Eye (tissue), 1 donor: ENCODE measurements around the gene RALGDS.

ENCODE experiments used
- DNase-seq: peaks from one replicate; pipeline ENCODE4 v3.0.0-alpha.2; 2015

The RALGDS gene

DNA sequence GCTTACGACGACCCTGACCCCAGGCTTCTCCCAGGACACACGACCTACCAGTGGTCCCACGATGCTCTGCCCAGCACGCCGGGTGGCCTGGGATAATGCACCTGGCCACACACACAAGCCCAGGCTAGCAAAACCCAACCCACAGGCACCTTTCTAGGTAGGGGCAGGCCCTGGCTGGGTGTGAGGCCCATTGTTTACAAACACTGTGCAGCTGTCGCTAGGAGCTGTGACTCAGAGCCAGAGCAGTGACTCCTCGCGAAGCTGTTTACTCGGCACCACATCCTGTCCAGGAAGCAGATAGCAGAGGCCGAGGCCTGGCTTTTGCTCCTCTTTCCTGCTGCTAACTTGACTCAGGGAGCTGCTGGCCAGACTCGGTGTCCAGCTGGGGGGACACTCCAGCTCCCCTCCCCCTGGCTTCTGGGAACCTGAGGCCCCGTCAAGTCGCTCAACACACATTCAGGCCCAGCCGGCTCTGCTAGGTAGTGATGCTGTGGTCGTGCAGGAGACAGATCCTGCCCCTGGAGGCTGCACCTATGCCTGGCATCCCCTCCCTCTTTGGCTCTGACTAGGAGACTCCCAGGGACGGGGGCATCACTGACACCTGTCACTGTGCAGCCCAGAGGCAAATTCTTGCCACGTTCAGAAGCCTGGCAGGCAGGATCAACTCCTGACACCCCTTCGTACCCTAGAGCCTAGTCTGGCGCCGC, 12.8 kb upstream of the RALGDS start:
- DNase-seq = peak; percentile 85

DNA sequence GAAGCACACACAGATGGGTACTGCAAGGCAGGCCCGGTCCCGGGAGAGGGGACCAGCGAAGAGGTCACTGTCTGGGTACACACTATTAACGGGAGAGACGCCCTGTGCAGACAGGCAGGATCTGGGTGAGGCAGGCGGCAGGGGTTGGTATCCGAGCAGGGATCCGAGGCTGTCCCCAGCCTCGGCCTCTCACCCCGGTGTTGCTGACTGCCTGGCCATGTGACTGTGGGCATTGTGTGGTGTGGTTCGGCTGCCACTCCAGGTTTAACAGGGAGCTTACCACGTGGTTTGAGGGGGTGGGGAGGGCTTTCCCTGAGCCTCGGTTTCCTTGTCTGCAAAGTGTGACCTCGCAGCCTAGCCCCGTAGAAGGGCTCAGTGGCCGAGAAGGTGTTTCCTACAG, 11.1 kb upstream of the RALGDS start:
- DNase-seq = no peak

DNA sequence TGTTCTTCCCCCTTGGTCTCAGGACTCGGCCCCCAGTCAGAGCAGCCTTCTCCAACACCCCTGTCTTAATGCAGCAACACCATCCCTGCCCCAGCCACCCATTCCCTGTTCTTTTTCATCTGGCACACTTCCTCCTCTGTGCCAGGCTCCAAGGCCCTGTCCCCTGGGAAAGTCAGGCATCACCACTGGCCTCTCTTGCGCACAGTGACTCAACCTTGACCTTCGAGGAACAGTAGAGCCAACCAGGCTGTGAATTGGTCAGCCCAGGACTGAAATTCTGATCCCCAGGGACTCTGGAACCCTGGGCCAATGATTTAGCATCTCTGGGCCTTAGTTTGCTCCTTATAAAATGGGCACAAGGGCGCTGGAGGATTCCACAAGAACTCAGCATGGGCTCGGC, 10.5 kb upstream of the RALGDS start:
- DNase-seq = no peak

DNA sequence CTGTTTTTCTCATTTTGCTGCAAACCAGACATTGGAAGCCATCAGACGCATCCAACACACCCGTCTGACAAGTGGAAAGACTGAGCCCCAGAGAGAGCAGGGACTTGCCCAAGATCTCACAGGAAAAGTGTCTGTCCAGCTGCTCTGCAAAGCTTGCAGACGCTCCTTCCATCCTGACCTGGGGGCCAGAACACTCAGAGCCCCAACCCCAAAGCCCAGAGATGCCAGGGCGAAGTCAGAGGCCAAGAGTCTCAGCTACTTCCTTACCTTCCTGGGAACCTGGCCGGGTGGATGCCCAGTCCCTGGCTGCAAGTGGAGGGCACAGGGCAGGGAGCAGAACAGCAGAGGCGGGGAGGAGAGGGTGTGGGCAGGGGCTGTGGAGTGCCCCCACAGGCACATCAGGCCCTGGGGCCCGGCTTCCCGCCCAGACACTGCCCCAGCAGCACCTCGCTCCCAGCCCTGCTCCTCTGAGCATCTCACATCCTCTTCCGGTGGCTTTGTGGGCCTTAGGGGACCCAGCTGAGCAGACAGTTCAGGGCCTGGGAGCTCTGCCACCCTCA, 9.7 kb upstream of the RALGDS start:
- no peak for DNase-seq

DNA sequence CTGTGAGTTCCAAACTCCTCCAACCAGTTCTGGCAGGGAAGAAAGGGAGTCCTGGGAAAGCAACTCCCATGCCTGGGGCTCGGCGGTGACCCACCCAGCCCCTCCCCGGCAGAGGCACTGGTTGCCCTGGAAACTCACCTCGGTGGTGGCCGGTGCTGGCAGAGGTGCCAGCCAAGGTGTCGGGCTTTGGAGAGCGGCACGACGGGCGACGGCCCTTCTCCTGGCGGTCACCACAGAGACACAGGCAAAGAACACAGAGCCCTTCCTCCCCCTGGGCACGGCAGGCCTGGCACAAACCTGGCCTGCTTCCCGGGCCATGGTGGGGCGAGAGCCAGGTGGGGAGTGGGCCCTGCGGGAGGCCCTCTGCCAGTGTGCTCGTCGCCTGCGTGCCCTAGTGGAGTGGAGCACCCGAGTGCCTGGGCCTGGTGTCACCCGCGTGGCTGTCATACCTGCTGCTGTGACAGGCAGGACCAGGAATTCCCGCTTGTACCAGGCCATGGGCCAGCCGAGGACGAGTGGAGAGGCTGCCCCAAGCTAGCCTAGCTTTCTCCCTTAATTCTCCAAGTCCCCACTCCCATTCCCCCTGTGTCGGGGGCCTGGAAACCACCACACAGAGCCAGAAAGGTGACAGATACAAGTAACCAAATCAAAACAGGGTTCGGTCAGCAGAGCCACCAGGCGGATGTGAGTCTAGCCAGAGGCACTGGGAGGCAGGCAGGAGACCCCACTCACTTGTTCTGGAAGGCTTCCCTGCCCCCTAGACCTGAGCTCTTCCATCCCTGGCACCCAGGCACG, 8.2 kb upstream of the RALGDS start:
- DNase-seq = no peak

DNA sequence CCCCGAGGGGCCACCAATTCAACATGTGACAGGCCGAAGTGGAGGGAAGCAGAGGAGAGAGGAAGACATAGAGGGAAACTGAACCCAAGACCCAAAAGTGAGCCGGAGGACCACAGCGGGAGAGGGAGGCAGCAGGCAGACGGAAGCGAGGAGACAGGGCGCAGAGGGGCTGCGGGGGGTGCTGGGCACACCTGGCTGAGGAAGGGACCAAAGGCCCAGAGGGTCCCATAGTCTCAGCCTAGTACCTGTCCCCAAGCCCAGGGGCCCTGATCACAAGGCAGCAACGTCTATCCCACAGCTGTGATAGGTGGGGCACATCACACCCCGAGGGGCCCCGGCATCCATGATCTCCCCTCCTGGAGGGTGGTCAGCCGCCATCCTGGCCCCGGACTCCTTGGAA, 7.1 kb upstream of the RALGDS start:
- DNase-seq = no peak

DNA sequence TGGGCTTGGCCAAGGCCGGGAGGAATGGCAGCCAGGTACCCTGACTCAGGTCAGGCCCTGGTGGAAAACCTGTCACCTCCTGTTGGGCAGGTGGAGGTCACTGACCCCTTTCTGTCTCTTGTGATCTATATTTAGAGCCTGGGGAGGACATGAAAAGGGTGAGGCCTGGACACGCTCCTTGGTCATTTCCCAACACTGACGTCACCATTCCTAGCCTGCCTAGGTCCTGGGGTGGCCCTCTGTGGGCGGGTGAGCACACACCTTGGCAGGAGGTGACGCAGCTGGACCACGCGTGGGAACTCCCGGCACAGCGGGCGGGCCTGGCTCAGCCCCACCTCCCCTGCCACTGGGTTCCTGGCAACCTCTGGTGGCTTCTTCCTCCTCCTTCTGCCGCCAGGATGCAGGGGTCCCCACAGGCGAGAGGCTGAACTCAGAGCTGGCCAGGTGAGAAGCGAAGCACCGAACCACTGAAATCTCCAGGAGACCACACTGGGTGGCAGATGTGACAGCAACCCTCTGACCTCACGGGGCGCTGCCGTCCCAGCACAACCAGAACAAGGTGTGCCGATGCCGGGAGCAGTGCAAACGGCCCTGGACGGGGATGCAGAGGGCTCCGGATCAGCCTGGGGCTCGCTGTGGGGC, 6.4 kb upstream of the RALGDS start:
- no peak for DNase-seq

DNA sequence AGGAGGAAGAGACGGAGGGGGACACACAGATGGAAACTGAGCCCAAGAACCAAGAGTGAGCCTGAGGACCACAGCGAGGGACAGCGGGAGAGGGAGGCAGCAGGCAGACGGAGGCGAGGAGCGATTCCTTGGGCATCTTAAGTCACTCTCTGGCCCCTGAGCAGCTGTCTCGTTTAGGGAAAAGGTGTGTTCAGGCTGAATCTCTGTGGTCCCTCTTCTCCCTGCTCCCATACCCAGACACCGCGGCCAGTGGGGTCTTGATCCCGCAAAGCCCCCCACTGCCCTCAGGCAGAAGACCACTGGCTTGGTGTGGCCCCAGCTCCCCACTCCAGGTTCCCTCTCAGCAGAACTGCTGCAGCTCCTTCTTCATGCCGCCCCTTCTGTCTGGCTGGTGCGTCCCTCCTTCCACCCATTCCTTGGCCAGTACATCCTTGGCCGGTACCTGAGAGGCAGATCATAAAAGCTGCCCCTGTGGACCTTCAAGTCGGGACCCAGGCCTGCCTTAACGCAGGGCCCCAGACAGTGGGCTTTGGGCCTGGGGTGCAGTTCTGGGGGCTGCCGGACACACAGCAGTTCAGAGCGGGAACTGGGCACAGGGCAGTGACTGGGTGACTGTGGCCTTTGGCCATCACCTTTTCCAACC, 5.8 kb upstream of the RALGDS start:
- no peak for DNase-seq

DNA sequence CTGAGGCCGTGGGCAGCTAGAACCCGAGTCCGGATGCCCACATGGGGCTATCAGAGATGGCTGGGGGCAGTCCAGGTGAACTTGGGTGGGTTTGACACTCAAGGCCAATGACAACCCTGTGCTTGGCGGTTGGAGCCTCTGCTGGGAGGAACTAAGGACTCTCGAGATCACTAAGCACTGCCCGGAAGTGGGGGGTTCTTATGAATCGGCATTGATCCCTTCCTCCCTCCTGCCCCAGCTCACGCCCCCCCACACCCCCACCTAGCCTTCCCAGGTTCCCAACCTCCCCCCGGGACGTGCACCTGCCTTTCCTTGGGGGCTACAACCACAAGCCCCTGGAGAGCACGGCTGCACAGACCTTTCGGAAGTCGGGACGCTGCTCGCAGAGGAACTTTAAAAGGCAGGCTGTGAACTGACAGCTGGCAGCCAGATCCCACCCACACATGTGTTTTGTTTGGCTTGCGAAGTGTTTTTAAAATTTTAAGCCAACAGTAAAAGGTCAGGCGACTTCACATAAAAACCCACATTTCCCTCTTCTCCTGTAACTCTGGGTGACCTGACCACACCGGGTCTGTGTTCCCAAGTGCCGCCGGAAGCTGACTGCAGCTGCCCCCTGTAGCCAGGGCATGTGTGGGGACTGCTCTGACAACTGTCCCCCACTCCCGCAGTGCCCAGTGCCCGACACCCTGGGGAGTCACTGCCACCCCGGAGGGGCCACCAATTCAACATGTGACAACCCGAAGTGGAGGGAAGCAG, 5.1 kb upstream of the RALGDS start:
- DNase-seq = peak; percentile 54

DNA sequence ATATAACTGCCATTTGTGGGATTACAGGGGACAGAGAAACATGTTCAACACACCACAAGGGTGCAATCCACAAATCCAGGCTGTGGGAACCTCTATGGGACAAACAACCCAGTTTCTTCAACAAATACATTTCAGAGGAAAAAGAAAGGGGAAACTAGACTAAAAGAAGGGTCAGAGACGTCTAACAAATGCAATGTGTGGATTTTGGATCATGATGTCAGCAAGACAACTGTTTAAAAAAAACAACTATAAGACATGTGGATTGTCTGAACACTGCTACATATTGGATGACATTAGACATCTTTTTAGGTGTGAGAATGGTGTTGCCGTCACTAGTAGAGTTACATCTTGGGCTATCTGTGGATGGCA, 3.9 kb upstream of the RALGDS start:
- no peak for DNase-seq

DNA sequence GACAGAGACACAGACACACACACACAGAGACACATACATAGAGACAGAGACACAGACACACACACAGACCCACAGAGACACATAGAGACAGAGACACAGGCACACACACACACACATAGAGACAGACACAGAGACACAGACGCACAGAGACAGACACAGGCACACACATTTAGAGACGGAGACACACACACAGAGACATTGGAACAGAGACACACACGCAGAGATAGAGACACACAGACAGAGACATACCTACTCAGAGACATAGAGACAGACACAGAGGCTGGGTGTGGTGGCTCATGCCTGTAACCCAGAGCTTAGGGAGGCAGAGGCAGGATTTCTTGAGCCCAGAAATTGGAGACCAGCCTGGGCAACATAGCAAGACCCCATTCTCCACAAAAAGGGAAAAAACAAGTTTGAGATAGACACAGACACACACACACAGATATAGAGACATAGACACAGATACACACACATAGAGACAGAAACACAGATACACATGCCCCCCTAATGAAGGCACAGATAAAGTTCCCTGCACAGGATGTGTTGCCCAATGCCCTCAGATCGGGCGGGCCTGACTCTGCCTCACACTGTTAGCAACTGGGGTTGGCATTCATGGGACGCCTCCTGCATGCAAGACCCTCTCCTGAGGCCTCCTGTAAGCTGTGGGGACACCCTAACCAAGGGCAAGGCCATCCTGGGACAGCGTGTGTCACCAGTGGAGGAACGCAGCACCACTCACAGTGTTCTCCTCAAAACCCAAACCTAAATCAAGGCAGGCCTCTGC, 3.3 kb upstream of the RALGDS start:
- DNase-seq = no peak

DNA sequence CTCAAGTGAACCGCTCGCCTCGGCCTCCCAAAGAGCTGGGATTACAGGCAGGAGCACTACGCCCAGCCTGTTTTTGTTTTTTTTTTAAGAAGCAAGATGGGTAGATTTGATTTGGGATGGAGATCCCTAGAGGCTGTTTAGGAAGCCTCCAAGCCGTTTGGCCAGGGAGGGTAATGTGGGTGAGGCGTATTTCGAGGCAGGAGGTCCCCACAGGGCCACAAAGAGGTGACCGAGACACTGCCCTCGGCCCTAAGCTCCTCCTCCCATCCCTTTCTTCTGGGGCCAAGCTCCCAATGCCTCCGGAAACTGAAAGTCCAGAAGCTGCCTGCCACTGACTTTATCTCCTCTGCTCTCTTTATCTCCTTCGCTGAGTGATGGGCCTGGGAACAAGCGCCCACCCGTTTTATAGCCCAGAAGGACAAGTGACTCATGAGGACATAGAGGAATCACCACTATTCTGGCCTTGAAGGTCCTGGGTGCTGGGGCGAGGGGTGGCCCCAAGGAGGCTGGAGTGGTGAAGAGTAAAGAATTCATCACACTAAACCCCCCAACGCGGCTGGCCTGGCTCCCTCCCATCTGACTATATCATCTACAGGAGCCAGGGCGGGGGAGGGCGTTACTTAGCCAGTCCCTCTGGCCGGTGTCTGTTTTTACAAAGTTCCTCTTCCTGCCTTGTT, 2.0 kb upstream of the RALGDS start:
- peak; percentile 16 for DNase-seq

DNA sequence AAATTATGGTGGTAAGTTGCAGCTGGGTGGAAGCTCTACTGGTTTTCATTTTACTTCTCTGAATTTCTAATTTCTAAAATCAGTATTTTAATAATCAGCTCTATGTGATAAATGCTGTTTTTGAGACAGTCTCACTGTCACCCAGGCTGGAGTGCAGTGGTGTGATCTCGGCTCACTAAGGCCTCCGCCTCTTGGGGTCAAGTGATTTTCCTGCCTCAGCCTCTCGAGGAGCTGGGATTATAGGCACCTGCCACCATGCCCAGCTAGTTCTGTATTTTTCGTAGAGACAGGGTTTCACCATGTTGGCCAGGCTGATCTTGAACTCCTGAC, 1.5 kb upstream of the RALGDS start:
- DNase-seq = no peak

DNA sequence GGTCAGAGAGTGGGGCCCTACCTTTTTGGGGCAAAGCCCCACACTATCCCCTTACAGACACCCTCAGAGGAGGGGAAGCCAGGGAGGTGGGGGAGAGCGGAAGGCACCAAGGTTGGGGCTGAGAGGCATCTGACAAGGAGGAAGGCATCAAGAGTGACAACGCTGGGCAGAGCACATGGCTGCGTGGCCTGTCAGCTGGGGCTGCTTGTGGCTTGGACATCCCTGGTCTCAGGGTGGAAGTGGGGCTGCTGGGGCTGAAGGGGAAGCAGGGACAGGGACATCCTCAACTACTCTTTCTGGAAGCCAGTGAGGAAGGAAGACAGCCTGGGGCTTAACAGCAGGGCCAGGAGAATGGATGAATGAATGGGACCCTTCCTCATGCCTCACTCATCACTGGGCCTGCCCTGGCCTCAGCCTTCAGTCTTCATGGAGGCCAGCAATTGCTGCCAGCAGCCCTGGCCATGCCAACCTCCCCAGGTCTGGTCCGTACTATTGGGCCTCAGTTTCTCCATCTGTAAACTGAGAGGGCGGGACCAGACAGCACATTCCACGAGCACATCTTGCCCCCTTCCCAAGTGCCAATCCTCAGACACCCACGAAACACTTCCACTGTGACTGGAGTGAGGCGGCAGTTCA, 993 bp upstream of the RALGDS start:
- DNase-seq = peak; percentile 29

DNA sequence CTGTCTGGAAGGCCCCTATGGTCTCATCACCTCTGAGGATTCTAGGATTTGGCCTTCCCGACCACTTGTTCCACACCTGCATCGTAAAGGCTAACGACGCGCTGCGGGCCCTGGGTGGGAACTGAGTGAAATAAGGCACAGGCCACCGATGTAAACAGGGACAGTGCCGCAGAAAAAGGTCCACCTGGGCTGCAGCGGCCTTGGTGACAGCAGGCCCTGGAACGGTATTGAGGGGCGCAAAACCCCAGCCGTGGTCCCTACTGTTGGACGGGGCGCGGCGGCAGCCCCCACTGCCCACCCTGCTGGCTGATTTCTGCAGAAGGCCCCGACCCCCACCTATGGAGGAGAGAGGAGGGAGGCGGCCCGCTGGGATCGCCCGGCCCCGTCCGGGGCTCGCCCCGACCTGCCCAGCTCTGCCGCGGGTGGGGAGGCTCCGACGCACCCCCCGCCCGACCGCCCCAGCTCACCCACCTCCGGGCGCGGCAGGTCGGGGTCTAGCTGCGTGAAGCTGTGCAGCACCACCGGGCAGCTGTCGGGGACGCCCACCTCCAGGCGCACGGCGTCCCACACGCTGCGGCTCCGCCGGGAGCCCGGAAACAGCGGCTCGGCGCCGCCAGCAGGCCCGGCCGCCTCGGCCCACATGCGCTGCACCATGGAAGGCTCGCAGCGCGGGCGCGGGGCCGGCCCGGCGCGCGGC, 391 bp downstream of the RALGDS start:
- peak; percentile 71 for DNase-seq

DNA sequence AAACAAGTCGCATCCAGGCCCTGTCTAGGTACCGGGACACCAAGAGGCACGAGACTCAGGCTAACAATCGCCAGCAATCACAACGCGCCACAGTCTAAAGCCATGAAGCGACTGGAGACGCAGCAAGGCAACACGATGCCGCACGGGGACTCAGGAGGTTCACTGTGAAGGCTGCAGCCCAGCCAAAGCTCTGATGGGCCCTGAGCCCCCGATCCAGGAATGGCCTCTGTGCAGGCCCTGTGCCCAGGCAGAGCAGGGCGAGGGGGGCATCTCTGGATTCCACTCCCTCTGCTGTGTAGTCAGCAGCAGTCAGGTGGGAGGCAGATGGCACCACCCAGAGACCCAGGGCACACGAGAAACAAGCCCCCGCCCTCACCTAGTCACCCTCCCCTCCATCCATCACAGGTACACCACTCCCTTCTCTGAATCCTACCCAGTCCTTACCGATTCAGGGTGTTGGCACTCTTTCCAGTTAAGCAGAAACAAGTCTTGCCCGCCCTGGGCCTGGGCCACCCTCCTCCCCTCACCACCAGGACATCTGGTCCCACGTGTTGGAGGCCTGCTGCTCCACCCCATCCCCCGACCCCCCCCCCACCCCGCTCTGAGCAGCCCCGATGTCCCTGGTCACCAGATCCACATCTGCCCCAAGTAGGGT, 1.1 kb downstream of the RALGDS start:
- no peak for DNase-seq

DNA sequence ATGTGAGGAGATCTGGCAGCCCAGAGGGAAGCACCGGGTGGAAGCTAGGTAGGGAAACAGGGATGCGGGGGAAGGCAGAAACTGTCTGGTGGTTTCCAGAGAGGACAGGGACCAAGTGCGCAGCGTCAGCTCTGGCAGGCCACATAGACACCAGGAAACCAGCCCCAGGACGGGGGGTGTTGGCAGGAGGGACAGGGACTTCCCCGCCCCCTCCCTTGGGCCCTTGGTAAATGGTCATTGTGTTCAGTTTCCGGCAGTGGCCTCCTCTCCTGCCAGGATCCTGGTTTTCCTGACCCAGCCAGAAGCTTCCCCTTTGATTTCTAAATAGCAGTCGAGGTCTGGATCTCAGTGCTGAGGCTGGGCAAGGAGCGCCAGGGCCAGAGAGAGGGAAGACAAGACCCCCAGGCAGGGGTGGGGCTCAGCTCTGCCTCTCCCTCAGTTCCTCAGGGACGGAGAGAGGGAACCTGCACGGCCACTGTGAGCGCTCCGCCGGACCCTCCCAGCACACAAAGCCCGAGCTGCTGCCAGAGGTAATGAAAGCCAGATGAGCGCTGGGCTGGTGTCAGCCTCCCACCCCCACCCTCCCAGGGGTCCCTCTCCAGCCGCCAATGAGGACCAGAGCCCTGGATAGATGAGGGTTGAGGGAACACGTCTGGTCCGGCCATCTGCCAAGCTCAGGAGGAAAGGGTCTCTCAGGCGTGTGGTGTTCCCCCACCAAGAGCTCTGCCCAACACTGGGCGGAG, 1.8 kb downstream of the RALGDS start:
- DNase-seq = peak; percentile 92

DNA sequence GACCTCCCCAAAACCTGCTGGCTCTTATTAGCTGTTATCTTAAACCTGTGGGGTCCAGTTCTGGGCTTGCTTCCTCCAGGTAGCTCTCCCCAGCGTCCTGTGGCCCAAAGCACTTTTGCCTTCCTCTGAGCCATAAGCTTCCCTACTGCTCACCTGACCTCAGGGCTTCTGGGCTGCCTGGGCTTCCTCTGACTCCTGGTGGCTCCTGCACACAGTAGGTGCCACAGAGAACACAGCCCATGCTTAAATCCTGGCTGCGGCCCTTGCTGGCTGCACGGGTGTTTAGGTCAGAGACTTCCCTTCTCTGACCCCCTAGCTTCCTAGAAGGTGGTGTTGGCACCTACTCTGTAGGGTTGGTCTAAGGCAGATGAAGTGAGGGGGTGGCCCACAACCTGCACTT, 2.5 kb downstream of the RALGDS start:
- no peak for DNase-seq

DNA sequence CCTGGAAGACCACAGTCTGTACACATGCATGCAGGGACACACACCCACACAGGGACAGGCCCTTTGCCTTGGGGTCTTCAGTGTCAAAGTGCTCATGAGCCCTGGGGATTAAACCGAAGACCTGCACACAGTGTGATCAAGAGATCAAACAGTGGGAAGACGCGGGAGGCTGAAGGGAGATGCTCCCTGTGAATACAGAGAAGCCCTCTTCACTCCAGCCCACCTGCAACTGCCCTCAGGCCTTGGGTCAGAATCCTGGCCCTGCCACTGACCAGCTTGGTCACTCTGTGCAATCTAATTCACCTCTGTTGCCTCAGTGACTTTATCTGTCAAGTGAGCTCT, 2.9 kb downstream of the RALGDS start:
- DNase-seq = no peak
